ENCODE measurements around the gene MXD4. TPM values are rescaled to one million over a fixed set of nuclear protein-coding genes. Genes with fewer than 3 reads are reported as not detected.

Gene MXD4
- total RNA-seq, 1 experiment from 2014 or later = 11.7 TPM

GRCh38 chr4:2266821-2267220, 4.9 kb upstream of the MXD4 start:
- H3K27ac ChIP-seq = no peak overlapping the region
- no peaks in the 10 kb centered on the region for H3K9me3 ChIP-seq (replicated peaks)
- H3K27me3 ChIP-seq (replicated peaks) = no peaks in the 10 kb centered on the region
- H3K36me3 ChIP-seq = no peaks in the 10 kb centered on the region
- no peak overlapping the region for H3K4me3 ChIP-seq
- H3K4me1 ChIP-seq (replicated peaks) = no peaks in the 10 kb centered on the region; the same call in 1 of the 2 replicates
- no peak for DNase-seq (ENCODE audit: low read depth in 1 of 2, low spot score in 2 of 2)

GRCh38 chr4:2266181-2266580, 4.3 kb upstream of the MXD4 start:
- no peaks in the 10 kb centered on the region for H3K27me3 ChIP-seq (replicated peaks)
- H3K4me3 ChIP-seq = no peak overlapping the region
- no peaks in the 10 kb centered on the region; the same call in 1 of the 2 replicates for H3K4me1 ChIP-seq (replicated peaks)
- H3K27ac ChIP-seq = no peak overlapping the region
- H3K9me3 ChIP-seq (replicated peaks) = no peaks in the 10 kb centered on the region
- no peak for DNase-seq (ENCODE audit: low read depth in 1 of 2, low spot score in 2 of 2)
- no peaks in the 10 kb centered on the region for H3K36me3 ChIP-seq

GRCh38 chr4:2265113-2266110, 3.5 kb upstream of the MXD4 start:
- H3K27ac ChIP-seq = no peak overlapping the region
- DNase-seq (ENCODE audit: low read depth in 1 of 2, low spot score in 2 of 2) = no peak
- no peaks in the 10 kb centered on the region for H3K9me3 ChIP-seq (replicated peaks)
- H3K4me3 ChIP-seq = no peak overlapping the region
- no peaks in the 10 kb centered on the region for H3K27me3 ChIP-seq (replicated peaks)
- no peaks in the 10 kb centered on the region; the same call in 1 of the 2 replicates for H3K4me1 ChIP-seq (replicated peaks)
- H3K36me3 ChIP-seq = no peaks in the 10 kb centered on the region

GRCh38 chr4:2264481-2265041, 2.7 kb upstream of the MXD4 start:
- H3K4me1 ChIP-seq (replicated peaks) = no peaks in the 10 kb centered on the region; the same call in 1 of the 2 replicates

GRCh38 chr4:2263926-2264321, 2.0 kb upstream of the MXD4 start:
- Histone ChIP-seq H3K9me3 (replicated peaks) (no peaks in the 10 kb centered on the region), H3K27me3 (replicated peaks) (no peaks in the 10 kb centered on the region), H3K36me3 (no peaks in the 10 kb centered on the region), H3K27ac (no peak overlapping the region), H3K4me1 (replicated peaks) (no peaks in the 10 kb centered on the region; the same call in 1 of the 2 replicates), H3K4me3 (no peak overlapping the region)
- no peak for DNase-seq (ENCODE audit: low read depth in 1 of 2, low spot score in 2 of 2)

More at GRCh38 chr4:2264481-2265041, 2.7 kb upstream of the MXD4 start:
- no peak for DNase-seq (ENCODE audit: low read depth in 1 of 2, low spot score in 2 of 2)
- H3K27me3 ChIP-seq (replicated peaks) = no peaks in the 10 kb centered on the region
- no peak overlapping the region for H3K4me3 ChIP-seq
- no peaks in the 10 kb centered on the region for H3K9me3 ChIP-seq (replicated peaks)
- no peaks in the 10 kb centered on the region for H3K36me3 ChIP-seq
- no peak overlapping the region for H3K27ac ChIP-seq

- no peak for DNase-seq (ENCODE audit: low read depth in 1 of 2, low spot score in 2 of 2)
- Histone ChIP-seq H3K27ac (peak overlapping the region; percentile 59; the same call in 1 of the 2 replicates), H3K27me3 (replicated peaks) (no peaks in the 10 kb centered on the region), H3K4me3 (peak overlapping the region; percentile 47), H3K9me3 (replicated peaks) (no peaks in the 10 kb centered on the region), H3K4me1 (replicated peaks) (no peaks in the 10 kb centered on the region; the same call in 1 of the 2 replicates), H3K36me3 (no peaks in the 10 kb centered on the region)
Observed at GRCh38 chr4:2262944-2263250, 988 bp upstream of the MXD4 start.

- peak; percentile 93 to 95 for DNase-seq (ENCODE audit: low read depth in 1 of 2, low spot score in 2 of 2)
- Histone ChIP-seq H3K4me1 (replicated peaks) (no peaks in the 10 kb centered on the region; the same call in 1 of the 2 replicates), H3K36me3 (no peaks in the 10 kb centered on the region), H3K9me3 (replicated peaks) (no peaks in the 10 kb centered on the region), H3K4me3 (peak overlapping the region; percentile 47), H3K27me3 (replicated peaks) (no peaks in the 10 kb centered on the region), H3K27ac (peak overlapping the region; percentile 59)
Observed at GRCh38 chr4:2262145-2262943, 435 bp upstream of the MXD4 start.

GRCh38 chr4:2261110-2261852, 628 bp downstream of the MXD4 start:
- Histone ChIP-seq H3K9me3 (replicated peaks) (no peaks in the 10 kb centered on the region), H3K36me3 (no peaks in the 10 kb centered on the region), H3K27me3 (replicated peaks) (no peaks in the 10 kb centered on the region), H3K27ac (0 out of 2 replicates have a peak overlapping the region, but pooled peaks have one; percentile 24), H3K4me3 (peak overlapping the region; percentile 47), H3K4me1 (replicated peaks) (no peaks in the 10 kb centered on the region; the same call in 1 of the 2 replicates)
- peak in 1 of 2 experiments; percentile 2 for DNase-seq (ENCODE audit: low read depth in 1 of 2, low spot score in 2 of 2)

GRCh38 chr4:2260344-2261109, 1.4 kb downstream of the MXD4 start:
- no peaks in the 10 kb centered on the region for H3K27me3 ChIP-seq (replicated peaks)
- no peak for DNase-seq (ENCODE audit: low read depth in 1 of 2, low spot score in 2 of 2)
- H3K27ac ChIP-seq = no peak overlapping the region
- H3K36me3 ChIP-seq = no peaks in the 10 kb centered on the region
- no peaks in the 10 kb centered on the region; the same call in 1 of the 2 replicates for H3K4me1 ChIP-seq (replicated peaks)
- H3K4me3 ChIP-seq = peak overlapping the region; percentile 47
- no peaks in the 10 kb centered on the region for H3K9me3 ChIP-seq (replicated peaks)

GRCh38 chr4:2259541-2260343, 2.2 kb downstream of the MXD4 start:
- Histone ChIP-seq H3K27me3 (replicated peaks) (no peaks in the 10 kb centered on the region), H3K27ac (no peak overlapping the region), H3K36me3 (no peaks in the 10 kb centered on the region), H3K9me3 (replicated peaks) (no peaks in the 10 kb centered on the region), H3K4me3 (no peak overlapping the region), H3K4me1 (replicated peaks) (no peaks in the 10 kb centered on the region; the same call in 1 of the 2 replicates)
- DNase-seq (ENCODE audit: low read depth in 1 of 2, low spot score in 2 of 2) = no peak

- no peaks in the 10 kb centered on the region for H3K36me3 ChIP-seq
- DNase-seq (ENCODE audit: low read depth in 1 of 2, low spot score in 2 of 2) = no peak
- no peak overlapping the region for H3K27ac ChIP-seq
- H3K4me1 ChIP-seq (replicated peaks) = no peaks in the 10 kb centered on the region; the same call in 1 of the 2 replicates
- H3K4me3 ChIP-seq = no peak overlapping the region
- H3K9me3 ChIP-seq (replicated peaks) = no peaks in the 10 kb centered on the region
- H3K27me3 ChIP-seq (replicated peaks) = no peaks in the 10 kb centered on the region
Observed at GRCh38 chr4:2259036-2259540, 2.8 kb downstream of the MXD4 start.
